SK-N-SH (cell line): ENCODE results near the gene INAVA. TPM values are rescaled to one million over a fixed set of nuclear protein-coding genes. Genes with fewer than 3 reads are reported as not detected.

Source experiments
- CTCF ChIA-PET: fragments of 300-600, 350-600 bp; formaldehyde crosslinking; extraction: SDS; loops from one replicate; lab custom pipeline; 2021; lab: Yijun Ruan, JAX
- POLR2A ChIA-PET: fragments of 350-600 bp; sonication (Branson Sonifier 250); formaldehyde crosslinking; extraction: SDS; loops from one replicate; lab custom pipeline; 2020; ENCODE audit warnings: antibody characterized with exemption, inconsistent platforms; lab: Yijun Ruan, JAX
- DNase-seq: peaks from one replicate; pipeline ENCODE4 v3.0.0; 2012
- H2AFZ ChIP-seq: fragments of 200-600 bp; sonication (generic); 2 replicates; pipeline ENCODE4 v1.8.1; 2016; ENCODE audit warnings: antibody characterized with exemption, mild to moderate bottlenecking, low read depth
- H3F3A ChIP-seq: fragments of 200-600 bp; sonication (generic); replicated peaks from 2 replicates; pipeline ENCODE3; 2016; ENCODE audit warnings: antibody characterized with exemption, mild to moderate bottlenecking; ENCODE audit not compliant: insufficient read depth
- H3K27ac ChIP-seq, 2 experiments: fragments of 200-500 bp in 1 of 2; fragments of 200-600 bp in 1 of 2; sonication (Bioruptor generic) in 1 of 2; sonication (generic), shearing (Covaris generic) in 1 of 2; 2 replicates each; pipeline versions ENCODE4 v1.5.1 to v1.6.1; 2014 to 2016; ENCODE audit warnings: low read depth in 2 of 2, inconsistent platforms in 1 of 2, low read length in 1 of 2, mild to moderate bottlenecking in 1 of 2, mixed read lengths in 1 of 2
- H3K27me3 ChIP-seq: fragments of 200-600 bp; sonication (generic), shearing (Covaris generic); 2 replicates; pipeline ENCODE4 v1.6.1; 2016; ENCODE audit warnings: mixed run types; ENCODE audit not compliant: insufficient read depth
- H3K36me3 ChIP-seq, 2 experiments: fragments of 200-500 bp in 1 of 2; fragments of 200-600 bp in 1 of 2; sonication (Bioruptor generic) in 1 of 2; sonication (generic) in 1 of 2; replicated peaks in 1 of 2; 2 replicates each; pipeline versions ENCODE3 to v1.5.1; 2014 to 2016; ENCODE audit warnings: low read length in 1 of 2, mild to moderate bottlenecking in 1 of 2; ENCODE audit not compliant: insufficient read depth in 2 of 2, control insufficient read depth in 1 of 2
- H3K4me1 ChIP-seq, 2 experiments: fragments of 200-500 bp in 1 of 2; fragments of 200-600 bp in 1 of 2; sonication (Bioruptor generic) in 1 of 2; sonication (generic), shearing (Covaris generic) in 1 of 2; 2 replicates each; pipeline versions ENCODE4 v1.5.1 to v1.6.1; 2014 to 2016; ENCODE audit warnings: low read depth in 1 of 2, low read length in 1 of 2, mixed run types in 1 of 2; ENCODE audit not compliant: insufficient read depth in 2 of 2, control insufficient read depth in 1 of 2
- H3K4me2 ChIP-seq: fragments of 200-600 bp; sonication (generic), shearing (Covaris generic); 2 replicates; pipeline ENCODE4 v1.6.1; 2017; ENCODE audit warnings: mixed run types
- H3K4me3 ChIP-seq, 2 experiments: fragments of 200-500 bp in 1 of 2; fragments of 200-600 bp in 1 of 2; sonication (Bioruptor generic) in 1 of 2; sonication (generic), shearing (Covaris generic) in 1 of 2; 2 replicates each; pipeline versions ENCODE4 v1.5.1 to v1.8.1; 2014 to 2016; ENCODE audit warnings: low read depth in 2 of 2, inconsistent platforms in 1 of 2, low read length in 1 of 2, mild to moderate bottlenecking in 1 of 2, mixed read lengths in 1 of 2, moderate library complexity in 1 of 2
- H3K79me2 ChIP-seq: fragments of 200-600 bp; sonication (generic); 2 replicates; pipeline ENCODE4 v1.8.1; 2017; ENCODE audit warnings: mild to moderate bottlenecking; ENCODE audit not compliant: insufficient read depth
- H3K9ac ChIP-seq: fragments of 200-600 bp; sonication (generic); 2 replicates; pipeline ENCODE4 v1.6.1; 2017; ENCODE audit warnings: mixed run types
- H3K9me2 ChIP-seq: fragments of 200-600 bp; sonication (generic); 2 replicates; pipeline ENCODE4 v1.6.1; 2017; ENCODE audit warnings: mixed run types
- H3K9me3 ChIP-seq: fragments of 200-600 bp; sonication (generic); 2 replicates; pipeline ENCODE4 v1.6.1; 2017; ENCODE audit warnings: mixed run types, mild to moderate bottlenecking, moderate library complexity
- H4K20me1 ChIP-seq: fragments of 200-600 bp; sonication (generic); 2 replicates; pipeline ENCODE4 v1.6.1; 2017; ENCODE audit warnings: mild to moderate bottlenecking, mixed run types; ENCODE audit not compliant: insufficient read depth
- GATA2 ChIP-seq: sonication (generic); formaldehyde crosslinking; IDR thresholded peaks from 2 replicates; pipeline ENCODE4 v1.5.0; 2020; ENCODE audit warnings: mild to moderate bottlenecking, missing genetic modification reagents
- IRF3 ChIP-seq: fragments of 150-350 bp; IDR thresholded peaks from 2 replicates; pipeline ENCODE4 v1.6.1; 2016; ENCODE audit warnings: mild to moderate bottlenecking, low read depth, low read length
- PBX3 ChIP-seq: IDR thresholded peaks from 2 replicates; pipeline ENCODE4; 2012
- POLR2AphosphoS5 ChIP-seq: IDR thresholded peaks from 2 replicates; pipeline ENCODE4 v1.6.1; 2012; ENCODE audit warnings: low read depth, low read length
- RCOR1 ChIP-seq: fragments of 150-350 bp; IDR thresholded peaks from 2 replicates; pipeline ENCODE4 v1.6.1; 2017; ENCODE audit warnings: antibody characterized with exemption, low read length
- TCF12 ChIP-seq: IDR thresholded peaks from 2 replicates; pipeline ENCODE4 v1.4.0; 2012
- WGBS: methylation state at CpG from one replicate; pipeline ENCODE4 v1.1.6; 2017; ENCODE audit warnings: low lambda C conversion rate; 5-methylcytosine and 5-hydroxymethylcytosine counted together
- polyA plus RNA-seq, 3 experiments: library from polyadenylated mRNA; depleted of rRNA; stranded (reverse); fragments of >200 nt; gene quantifications; 2 replicates each; pipeline ENCODE4 v1.2.3, GENCODE V29; 2012
- TF ChIP-seq, protein P1 (sequence below): IDR thresholded peaks from 2 replicates; pipeline ENCODE4 v1.4.0; 2012; ENCODE audit warnings: low read depth

The INAVA gene
- polyA plus RNA-seq, 1 of the 3 experiments (the other 2 are of a cell fraction), result 0.12 TPM

DNA sequence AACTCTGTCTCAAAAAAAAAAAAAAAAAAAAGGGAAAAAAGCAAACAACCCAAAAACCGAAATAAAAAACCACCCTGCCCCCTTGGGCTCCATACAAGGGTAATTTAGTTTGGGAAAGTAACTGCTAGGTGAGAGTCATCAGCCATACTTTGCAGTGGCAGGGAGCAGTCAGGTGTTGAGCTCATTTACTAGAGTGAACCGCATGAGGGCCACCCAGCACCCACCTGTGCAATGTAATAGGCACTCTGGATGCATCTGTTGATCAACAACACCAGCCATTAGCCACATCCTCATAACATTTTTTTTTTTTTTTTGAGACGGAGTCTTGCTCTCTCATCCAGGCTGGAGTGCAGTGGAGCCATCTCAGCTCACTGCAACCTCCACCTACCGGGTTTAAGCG, 9.1 kb downstream of the INAVA start (continued):
- no peak for TF ChIP-seq GATA2 (CRISPR knock-in tag)
- TF ChIP-seq, protein P1, sequence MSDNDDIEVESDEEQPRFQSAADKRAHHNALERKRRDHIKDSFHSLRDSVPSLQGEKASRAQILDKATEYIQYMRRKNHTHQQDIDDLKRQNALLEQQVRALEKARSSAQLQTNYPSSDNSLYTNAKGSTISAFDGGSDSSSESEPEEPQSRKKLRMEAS, result no peak

DNA sequence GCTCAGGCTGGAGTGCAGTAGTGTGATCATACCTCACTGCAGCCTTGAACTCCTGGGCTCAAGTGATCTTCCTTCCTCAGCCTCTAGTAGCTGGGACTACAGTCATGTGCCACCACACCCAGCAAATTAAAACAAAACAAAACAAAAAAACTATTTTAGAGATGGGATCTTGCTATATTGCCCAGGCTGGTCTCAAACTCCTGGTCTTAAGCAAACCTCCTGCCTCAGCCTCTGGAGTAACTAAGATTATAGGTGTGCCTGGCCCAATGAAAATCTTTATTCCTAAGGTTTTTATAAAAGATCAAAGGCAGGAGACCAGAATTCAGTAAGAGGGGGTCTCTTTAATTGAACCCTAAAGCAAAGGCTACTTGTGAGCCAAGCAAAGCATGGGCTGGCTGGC, 10.1 kb downstream of the INAVA start:
- no peaks in the 10 kb centered on the region for H3F3A ChIP-seq
- POLR2A ChIA-PET, result no interaction called here
- H3K36me3 ChIP-seq, result no peaks in the 10 kb centered on the region
- H3K4me2 ChIP-seq, result no peak overlapping the region
- H3K79me2 ChIP-seq, result no peaks in the 10 kb centered on the region
- H2AFZ ChIP-seq, result no peak overlapping the region
- H3K4me3 ChIP-seq, result no peak overlapping the region
- H3K9ac ChIP-seq, result no peak overlapping the region
- H4K20me1 ChIP-seq, result no peaks in the 10 kb centered on the region
- H3K27ac ChIP-seq, result no peak overlapping the region
- CTCF ChIA-PET, result interaction anchor here (1.0 to 1.7 kb wide), 2 partner anchors 14 to 67 kb away, joined by 4 to 5 read pairs; no protein-coding TSS in a partner anchor
- TF ChIP-seq POLR2AphosphoS5, result no peak
- DNase-seq, result no peak
- H3K9me3 ChIP-seq, result no peaks in the 10 kb centered on the region
- no peaks in the 10 kb centered on the region for H3K27me3 ChIP-seq
- no peaks in the 10 kb centered on the region for H3K4me1 ChIP-seq
- H3K9me2 ChIP-seq, result no peaks in the 10 kb centered on the region

DNA sequence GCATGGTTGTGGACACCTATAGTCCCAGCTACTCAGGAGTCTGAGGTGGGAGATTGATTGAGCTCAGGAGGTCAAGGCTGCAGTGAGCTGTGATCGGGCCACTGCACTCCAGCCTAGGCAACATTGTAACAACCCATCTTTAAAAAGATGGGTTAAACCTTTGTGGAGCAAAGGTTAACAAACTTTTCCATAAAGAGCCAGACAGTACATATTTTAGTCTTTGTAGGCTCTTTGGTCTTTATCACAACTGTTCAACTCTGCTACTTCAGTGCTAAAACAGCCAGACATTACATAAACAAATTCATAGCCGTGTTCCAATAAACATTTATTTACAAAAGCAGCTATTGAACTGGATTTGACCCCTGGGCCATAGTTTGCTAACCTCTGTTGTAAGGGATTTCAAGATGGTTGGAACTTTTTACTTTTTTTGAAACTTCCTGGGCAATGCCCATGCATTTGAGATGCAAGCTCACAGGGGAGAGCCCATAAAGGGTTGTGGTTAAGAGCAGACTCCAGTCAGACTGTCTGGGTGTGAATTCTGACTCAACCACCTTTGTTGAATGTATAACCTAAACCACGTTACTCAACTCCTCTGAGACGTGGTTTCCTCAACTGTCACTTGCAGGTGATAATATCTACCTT, 10.8 kb downstream of the INAVA start:
- Histone ChIP-seq H3F3A (no peaks in the 10 kb centered on the region), H3K9me2 (no peaks in the 10 kb centered on the region), H3K9me3 (no peaks in the 10 kb centered on the region), H3K4me3 (no peak overlapping the region), H3K4me2 (no peak overlapping the region), H2AFZ (no peak overlapping the region), H3K27me3 (no peaks in the 10 kb centered on the region), H3K36me3 (no peaks in the 10 kb centered on the region), H3K79me2 (no peaks in the 10 kb centered on the region), H3K4me1 (no peaks in the 10 kb centered on the region), H4K20me1 (no peaks in the 10 kb centered on the region), H3K27ac (no peak overlapping the region), H3K9ac (no peak overlapping the region)
- 69% methylated on average over 4 of the region's 4 CpGs for WGBS
- ChIA-PET CTCF (interaction anchor here (0.6 to 1.7 kb wide), 3 partner anchors 14 to 294 kb away, joined by 3 to 5 read pairs (median 4); no protein-coding TSS in a partner anchor), POLR2A (no interaction called here)
- TF ChIP-seq PBX3, result no peak
- TF ChIP-seq IRF3, result no peak
- no peak for TF ChIP-seq TCF12
- TF ChIP-seq, protein P1, result no peak
- DNase-seq, result no peak

DNA sequence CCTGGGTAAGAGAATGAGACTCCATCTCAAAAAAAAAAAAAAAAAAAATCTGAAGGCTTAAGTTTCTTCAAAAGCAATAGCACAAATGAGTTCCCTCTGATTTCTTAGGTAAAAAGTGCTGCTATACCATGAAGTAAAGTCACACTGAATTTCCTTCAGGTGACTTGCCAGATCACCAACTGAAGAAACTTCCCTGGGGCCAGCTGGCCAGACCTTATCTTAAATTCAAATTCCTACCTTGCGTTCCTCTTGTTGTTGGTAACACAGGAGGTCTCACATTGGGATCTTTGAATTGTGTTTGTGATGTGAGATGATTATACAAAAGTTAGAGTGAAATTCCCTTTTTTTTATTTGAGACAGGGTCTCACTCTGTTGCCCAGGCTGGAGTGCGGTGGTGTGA, 11.8 kb downstream of the INAVA start:
- no peak for TF ChIP-seq RCOR1
- no peak overlapping the region for H2AFZ ChIP-seq
- ChIA-PET CTCF (no interaction called here), POLR2A (no interaction called here)
- no peaks in the 10 kb centered on the region for H3K4me1 ChIP-seq
- no peaks in the 10 kb centered on the region for H3K27me3 ChIP-seq
- no peaks in the 10 kb centered on the region for H3K9me3 ChIP-seq
- H3K27ac ChIP-seq, result no peak overlapping the region
- no peak overlapping the region for H3K4me3 ChIP-seq
- H3K9me2 ChIP-seq, result no peaks in the 10 kb centered on the region
- no peak for DNase-seq
- H3F3A ChIP-seq, result no peaks in the 10 kb centered on the region
- H3K79me2 ChIP-seq, result no peaks in the 10 kb centered on the region
- no peak overlapping the region for H3K4me2 ChIP-seq
- no peaks in the 10 kb centered on the region for H4K20me1 ChIP-seq
- no peaks in the 10 kb centered on the region for H3K36me3 ChIP-seq
- no peak overlapping the region for H3K9ac ChIP-seq
- WGBS, result 100% methylated on average over 2 of the region's 2 CpGs
